Muscle of leg (tissue), 11 donors: Measurements from ENCODE around the gene ARID4B. TPM values are rescaled to one million over a fixed set of nuclear protein-coding genes. Genes with fewer than 3 reads are reported as not detected.

Experiments used
- DNase-seq: peaks from one replicate; pipeline ENCODE4 v3.0.0; 2013
- H3K27ac ChIP-seq: one replicate; pipeline ENCODE4 v1.5.1; 2013; ENCODE audit warnings: mild to moderate bottlenecking, low read length, control low read depth
- H3K27me3 ChIP-seq: one replicate; pipeline ENCODE4 v1.6.1; 2013; ENCODE audit warnings: low read length; ENCODE audit not compliant: control insufficient read depth, insufficient read depth
- H3K36me3 ChIP-seq: one replicate; pipeline ENCODE4 v1.6.1; 2013; ENCODE audit warnings: low read length; ENCODE audit not compliant: control insufficient read depth, insufficient read depth
- H3K4me1 ChIP-seq: one replicate; pipeline ENCODE4 v1.6.1; 2013; ENCODE audit warnings: low read length; ENCODE audit not compliant: control insufficient read depth, insufficient read depth
- H3K4me3 ChIP-seq: one replicate; pipeline ENCODE4 v1.5.1; 2013; ENCODE audit warnings: low read length, control low read depth
- H3K9me3 ChIP-seq: replicated peaks from 2 replicates; pipeline ENCODE4 v1.6.1; 2013; ENCODE audit warnings: low read depth, low read length; ENCODE audit not compliant: control insufficient read depth
- WGBS: methylation state at CpG from one replicate; pipeline ENCODE4 v1.1.5; 2013; ENCODE audit warnings: missing lambda C conversion rate; ENCODE audit not compliant: insufficient coverage; 5-methylcytosine and 5-hydroxymethylcytosine counted together
- polyA plus RNA-seq, 8 donors: library from polyadenylated mRNA; unstranded; fragments of 120-200 nt; gene quantifications; one replicate each; pipeline versions ENCODE4 v1.2.1 to v1.2.3, GENCODE V29; 2013; ENCODE audit warnings: inconsistent platforms in 1 of 8, low replicate concordance in 1 of 8; ENCODE audit not compliant: insufficient read length in 8 of 8, insufficient read depth in 1 of 8
- total RNA-seq: library from RNA; stranded (reverse); fragments of 120-200 nt; gene quantifications from one replicate; pipeline ENCODE4 v1.2.4, GENCODE V29; 2013

The ARID4B gene
- total and polyA plus RNA-seq, 9 donors = 15.2 to 26.5 (median 20.9) TPM

DNA sequence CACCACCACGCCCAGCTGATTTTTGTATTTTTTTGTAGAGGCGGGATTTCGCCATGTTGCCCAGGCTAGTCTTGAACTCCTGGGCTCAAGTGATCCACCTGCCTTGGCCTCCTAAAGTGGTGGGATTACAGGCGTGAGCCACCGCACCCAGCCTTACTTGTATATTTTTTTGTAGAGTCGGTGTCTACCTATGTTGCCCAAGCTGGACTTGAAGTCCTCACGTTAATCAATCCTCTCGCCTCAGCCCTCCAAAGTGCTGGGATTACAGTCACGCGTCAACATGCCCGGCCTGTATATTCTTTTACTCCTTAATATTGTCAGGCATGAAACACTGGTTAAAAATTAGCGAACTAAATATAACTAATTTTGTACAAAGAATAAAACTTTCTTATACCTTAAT, 193.8 kb downstream of the ARID4B start:
- no peaks in the 10 kb centered on the region for H3K4me1 ChIP-seq
- no peaks in the 10 kb centered on the region for H3K9me3 ChIP-seq
- H3K36me3 ChIP-seq = peaks cover 41% of the 10 kb centered on the region
- 95% methylated on average over 5 of the region's 12 CpGs for WGBS
- H3K27ac ChIP-seq = no peak overlapping the region
- no peak overlapping the region for H3K4me3 ChIP-seq
- no peaks in the 10 kb centered on the region for H3K27me3 ChIP-seq
- no peak for DNase-seq

DNA sequence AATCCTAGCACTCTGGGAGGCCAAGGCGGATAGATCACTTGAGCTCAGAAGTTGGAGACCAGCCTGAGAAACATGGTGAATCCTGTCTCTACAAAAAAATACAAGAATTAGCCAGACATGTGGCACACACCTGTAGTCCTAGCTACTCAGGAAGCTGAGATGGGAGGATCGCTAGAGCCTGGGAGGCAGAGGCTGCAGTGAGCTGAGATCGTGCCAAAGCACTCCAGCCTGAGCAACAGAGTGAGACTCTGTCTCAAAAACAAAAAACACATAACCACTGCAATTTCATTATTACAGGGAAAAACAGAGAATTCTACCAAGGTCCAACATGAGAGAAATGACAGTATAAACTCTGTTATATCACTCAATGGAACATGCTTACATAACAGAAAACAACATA, 194.9 kb downstream of the ARID4B start:
- Histone ChIP-seq H3K27me3 (no peaks in the 10 kb centered on the region), H3K4me1 (no peaks in the 10 kb centered on the region), H3K27ac (no peak overlapping the region), H3K36me3 (peaks cover 41% of the 10 kb centered on the region), H3K4me3 (no peak overlapping the region), H3K9me3 (no peaks in the 10 kb centered on the region)
- WGBS = no CpG with 5 or more reads among the region's 3 CpGs
- DNase-seq = no peak

DNA sequence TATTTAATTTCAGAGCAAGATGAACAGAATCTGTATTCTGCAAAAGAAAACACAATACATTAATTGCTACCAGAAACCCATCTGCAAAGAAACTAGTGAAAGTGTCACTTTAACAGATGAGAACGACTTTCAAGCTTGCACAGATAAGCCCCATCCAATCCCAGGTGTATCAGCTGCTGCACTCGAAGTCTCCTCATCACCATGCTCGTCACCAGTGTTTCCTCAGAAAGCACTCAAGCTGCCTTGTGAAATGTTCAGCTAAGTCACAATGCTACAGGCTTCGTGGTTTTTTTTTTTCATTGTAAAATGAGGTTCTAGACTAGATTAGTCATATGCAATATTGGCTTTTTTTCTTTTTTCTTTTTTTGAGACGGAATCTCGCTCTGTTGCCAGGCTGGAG, 196.0 kb downstream of the ARID4B start:
- no peak for DNase-seq
- Histone ChIP-seq H3K9me3 (no peaks in the 10 kb centered on the region), H3K4me1 (no peaks in the 10 kb centered on the region), H3K36me3 (peaks cover 32% of the 10 kb centered on the region), H3K27ac (no peak overlapping the region), H3K4me3 (no peak overlapping the region), H3K27me3 (no peaks in the 10 kb centered on the region)
- WGBS = 67% methylated on average over 1 of the region's 6 CpGs

DNA sequence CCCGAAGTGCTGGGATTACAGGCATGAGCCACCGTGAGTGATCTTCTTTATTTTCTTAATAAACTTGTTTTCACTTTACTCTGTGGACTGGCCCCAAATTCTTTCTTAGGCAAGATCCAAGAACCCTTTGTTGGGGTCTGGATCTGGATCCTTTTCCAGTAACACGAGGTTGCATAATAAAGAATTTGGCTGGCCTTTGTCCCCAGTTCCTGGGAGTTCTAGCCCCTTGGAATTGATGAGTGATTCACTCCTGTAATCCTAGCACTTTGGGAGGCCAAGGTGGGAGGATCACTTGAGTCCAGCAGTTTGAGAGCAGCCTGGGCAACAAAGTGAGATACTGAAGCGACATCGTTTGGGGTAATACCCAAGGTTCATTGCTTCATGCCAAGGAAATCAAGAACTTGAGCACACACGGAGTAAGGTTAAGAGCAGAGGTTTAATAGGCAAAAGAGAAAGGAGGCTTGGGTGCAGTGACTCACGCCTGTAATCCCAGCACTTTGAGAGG, 197.2 kb downstream of the ARID4B start:
- Histone ChIP-seq H3K4me3 (no peak overlapping the region), H3K27ac (no peak overlapping the region), H3K36me3 (peaks cover 25% of the 10 kb centered on the region), H3K9me3 (no peaks in the 10 kb centered on the region), H3K27me3 (no peaks in the 10 kb centered on the region), H3K4me1 (no peaks in the 10 kb centered on the region)
- WGBS = 83% methylated on average over 3 of the region's 7 CpGs
- DNase-seq = no peak

DNA sequence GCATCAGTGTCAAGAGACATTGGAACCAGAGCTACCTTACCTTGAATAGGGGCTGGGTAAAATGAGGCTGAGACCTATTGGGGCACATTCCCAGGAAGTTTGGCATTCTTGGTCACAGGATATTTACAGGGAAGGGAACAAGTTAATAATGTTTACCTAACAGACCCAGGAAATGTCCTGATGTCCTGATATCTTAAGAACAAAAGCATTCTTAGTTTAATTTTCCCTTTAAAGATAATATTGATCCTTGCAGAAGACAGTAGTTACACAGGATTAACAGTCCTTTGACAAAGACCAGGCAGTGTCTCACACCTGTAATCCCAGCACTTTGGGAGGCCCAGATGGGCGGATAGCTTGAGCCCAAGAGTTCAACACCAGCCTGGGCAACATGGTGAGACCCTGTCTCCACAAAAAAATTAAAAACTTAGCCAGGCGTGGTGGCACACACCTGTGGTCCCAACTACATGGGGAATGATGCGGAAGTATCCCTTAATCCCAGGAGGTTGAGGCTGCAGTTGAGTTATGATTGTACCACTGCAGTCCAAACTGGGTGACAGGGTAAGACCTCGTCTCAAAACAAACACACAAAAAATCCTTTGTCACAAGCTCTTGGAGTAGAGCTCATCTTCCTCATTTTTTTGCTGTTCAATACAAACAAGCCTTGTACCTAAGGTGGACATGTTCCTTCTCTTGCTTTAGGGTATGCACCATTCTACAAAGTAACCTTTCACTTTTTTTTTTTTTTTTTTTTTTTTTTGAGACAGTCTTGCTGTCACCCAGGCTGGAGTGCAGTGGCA, 198.0 kb downstream of the ARID4B start:
- DNase-seq = no peak
- 80% methylated on average over 1 of the region's 4 CpGs for WGBS
- Histone ChIP-seq H3K4me1 (no peaks in the 10 kb centered on the region), H3K27me3 (no peaks in the 10 kb centered on the region), H3K9me3 (no peaks in the 10 kb centered on the region), H3K4me3 (no peak overlapping the region), H3K27ac (no peak overlapping the region), H3K36me3 (peaks cover 18% of the 10 kb centered on the region)

DNA sequence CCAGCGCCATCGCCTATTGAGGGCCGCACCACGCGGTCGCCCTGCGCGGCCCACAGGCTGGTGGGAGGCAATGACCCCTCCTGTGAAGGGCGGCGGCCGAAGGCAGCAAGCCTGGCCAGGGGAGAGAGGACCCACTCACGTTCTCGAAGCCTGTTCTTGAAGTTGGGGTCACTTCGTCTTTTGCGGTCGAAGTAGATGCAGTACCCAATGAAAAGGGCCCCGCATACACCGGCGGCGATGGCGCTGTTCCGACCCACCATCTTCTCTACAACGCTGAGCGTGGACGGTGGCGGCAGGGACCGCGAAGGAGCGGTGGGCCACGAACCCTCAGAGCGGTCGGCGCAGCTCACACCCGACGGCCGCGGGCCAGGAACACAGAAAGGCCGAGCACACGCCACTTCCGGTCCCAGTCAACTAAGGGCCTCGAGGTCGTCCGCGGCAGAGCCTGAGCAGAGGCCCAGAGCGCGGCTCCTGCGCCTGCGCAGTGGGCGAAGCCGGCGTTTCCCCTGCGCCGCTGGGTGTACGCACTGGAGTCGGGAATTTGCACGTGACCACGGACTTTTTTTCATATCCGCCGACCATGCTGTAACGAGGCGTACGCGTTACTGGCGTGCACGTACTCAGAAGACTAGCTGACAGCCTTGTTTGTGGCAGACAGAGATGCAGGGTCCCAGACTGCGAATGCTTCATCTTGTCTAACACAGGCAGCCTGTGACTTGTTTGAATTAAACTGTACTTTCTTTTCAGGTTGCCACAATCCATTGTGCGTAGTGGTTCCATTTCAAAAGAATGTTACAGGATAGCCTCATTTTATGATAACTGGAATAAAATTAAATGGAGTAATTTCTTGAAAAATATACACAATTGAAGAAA, 199.3 kb downstream of the ARID4B start, which contains the start of gene TOMM20:
Gene TOMM20 (minus strand): TSS at position 382 of the 873 bp plus-strand sequence. CDS start 122 bp downstream, at position 260.
- Histone ChIP-seq H3K9me3 (no peaks in the 10 kb centered on the region), H3K4me1 (no peaks in the 10 kb centered on the region), H3K27ac (peak within 1 kb of the TSS; percentile 97), H3K36me3 (peaks cover 18% of the 10 kb centered on the region), H3K4me3 (peak within 1 kb of the TSS; percentile 88), H3K27me3 (no peaks in the 10 kb centered on the region)
- peak; percentile 99 for DNase-seq
- WGBS = under 1% methylated on average over 61 of the region's 67 CpGs

DNA sequence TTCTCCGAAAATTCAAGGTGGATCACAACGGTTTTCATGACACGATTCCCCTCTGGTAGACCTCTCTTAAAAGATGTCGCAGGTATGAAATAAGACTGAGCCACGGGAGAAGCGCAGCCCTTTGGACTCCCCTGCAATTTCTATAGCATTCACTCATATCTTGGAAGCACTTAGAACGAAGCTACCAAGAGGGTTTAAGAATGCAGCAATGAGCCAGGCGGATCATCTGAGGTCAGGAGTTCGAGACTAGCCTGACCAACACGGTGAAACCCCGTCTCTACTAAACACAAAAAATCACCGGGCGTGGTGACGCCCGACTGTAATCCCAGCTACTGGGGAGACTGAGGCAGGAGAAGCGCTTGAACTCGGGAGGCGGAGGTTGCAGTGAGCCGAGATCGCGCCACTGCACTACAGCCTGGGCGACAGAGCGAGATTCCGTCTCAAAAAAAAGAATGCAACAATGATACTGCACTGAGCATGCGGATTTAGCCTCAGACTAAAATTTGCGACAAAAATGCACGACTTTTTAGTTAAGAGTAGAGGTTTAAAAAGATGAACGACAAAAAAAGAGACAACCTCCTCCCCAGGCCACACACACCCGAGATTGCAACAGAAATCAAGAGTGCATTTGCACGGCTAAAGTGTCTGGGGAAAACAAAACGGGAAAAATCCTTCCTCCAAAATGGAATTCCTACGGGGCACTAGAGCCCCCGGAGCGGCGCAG, 200.1 kb downstream of the ARID4B start:
- no peaks in the 10 kb centered on the region for H3K4me1 ChIP-seq
- peak overlapping the region; percentile 97 for H3K27ac ChIP-seq
- no peaks in the 10 kb centered on the region for H3K9me3 ChIP-seq
- H3K27me3 ChIP-seq = no peaks in the 10 kb centered on the region
- no peak for DNase-seq
- peaks cover 16% of the 10 kb centered on the region for H3K36me3 ChIP-seq
- 1% methylated on average over 20 of the region's 35 CpGs for WGBS
- H3K4me3 ChIP-seq = peak overlapping the region; percentile 88

DNA sequence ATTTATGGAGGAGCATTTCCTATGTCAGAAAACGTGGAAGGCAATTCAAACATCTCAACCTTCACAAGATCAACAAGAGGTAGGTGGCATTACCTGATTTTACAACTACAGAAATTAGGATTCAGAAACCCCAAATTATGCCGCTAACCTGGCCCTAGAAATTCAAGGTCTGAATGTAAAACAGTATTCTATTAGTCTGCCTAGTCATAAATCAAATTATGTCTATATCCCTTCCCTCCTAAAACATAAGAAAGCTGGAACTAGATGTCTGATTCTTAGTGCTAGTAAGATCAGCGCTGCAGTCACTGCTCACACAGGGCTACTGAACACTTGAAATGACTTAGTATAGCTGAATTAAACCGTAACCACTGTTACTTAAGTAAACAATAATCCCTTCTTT, 200.8 kb downstream of the ARID4B start:
- H3K27ac ChIP-seq = no peak overlapping the region
- peak overlapping the region; percentile 88 for H3K4me3 ChIP-seq
- WGBS = no CpG with 5 or more reads among the region's 4 CpGs
- no peaks in the 10 kb centered on the region for H3K27me3 ChIP-seq
- no peak for DNase-seq
- no peaks in the 10 kb centered on the region for H3K4me1 ChIP-seq
- H3K9me3 ChIP-seq = no peaks in the 10 kb centered on the region
- peaks cover 15% of the 10 kb centered on the region for H3K36me3 ChIP-seq

DNA sequence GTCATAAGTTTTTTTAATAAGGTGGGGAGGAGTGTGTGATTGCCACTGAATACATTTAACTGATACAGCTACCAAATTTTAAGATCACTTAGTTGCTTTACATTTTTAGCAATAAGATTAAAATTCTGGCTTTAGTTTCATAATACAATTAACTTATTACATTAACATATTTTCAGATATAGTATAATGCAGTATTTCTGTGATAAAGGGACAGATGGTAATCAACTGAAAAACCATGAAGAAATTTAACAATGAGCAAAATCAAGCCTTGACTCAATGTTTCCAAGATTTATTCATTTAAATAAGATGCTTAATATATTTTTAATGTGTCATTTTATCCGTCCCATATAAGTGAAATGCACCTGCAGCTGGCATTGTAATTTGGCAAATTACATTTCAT, 203.3 kb downstream of the ARID4B start:
- no peak overlapping the region for H3K4me3 ChIP-seq
- no peak overlapping the region for H3K27ac ChIP-seq
- no peak for DNase-seq
- no peaks in the 10 kb centered on the region for H3K27me3 ChIP-seq
- WGBS = no CpG with 5 or more reads among the region's 1 CpG
- no peaks in the 10 kb centered on the region for H3K9me3 ChIP-seq
- H3K4me1 ChIP-seq = no peaks in the 10 kb centered on the region
- peaks cover 15% of the 10 kb centered on the region for H3K36me3 ChIP-seq
